Sciatic nerve (tissue), 2 donors: ENCODE data around the gene PARD3B. TPM values are rescaled to one million over a fixed set of nuclear protein-coding genes. Genes with fewer than 3 reads are reported as not detected.
A peak's percentile ranks its signal among the peaks of the same experiment; 100 is the strongest.

Experiments
- ATAC-seq: fragments of 200-7000 bp; cut with Tn5 transposase; one replicate; pipeline ENCODE4 v1.9.1; 2020; ENCODE audit warnings: mild to moderate bottlenecking, moderate library complexity
- DNase-seq: peaks from one replicate; pipeline ENCODE4 v3.0.0-alpha.2; 2020; ENCODE audit warnings: low spot score
- intact Hi-C: fragments of 100-400 bp; cut with DNase I; formaldehyde crosslinking; loops from one replicate; pipeline ENCODE4 v1.14.2; 2022
- total RNA-seq: library from RNA; stranded (reverse); fragmentation: NEBNext Ultra II Directional; extraction: Animal tissue kit (Norgen Biotek cat#: 25700); gene quantifications from one replicate; pipeline ENCODE4 v1.2.1, GENCODE V29; 2021
- donor health status: DM: no; HTN: no; CAD: no.
- donor health status: DM: no; HTN: no; CAD: no.

PARD3B gene
- total RNA-seq, 1 donor from 2014 or later = 100 TPM

DNA sequence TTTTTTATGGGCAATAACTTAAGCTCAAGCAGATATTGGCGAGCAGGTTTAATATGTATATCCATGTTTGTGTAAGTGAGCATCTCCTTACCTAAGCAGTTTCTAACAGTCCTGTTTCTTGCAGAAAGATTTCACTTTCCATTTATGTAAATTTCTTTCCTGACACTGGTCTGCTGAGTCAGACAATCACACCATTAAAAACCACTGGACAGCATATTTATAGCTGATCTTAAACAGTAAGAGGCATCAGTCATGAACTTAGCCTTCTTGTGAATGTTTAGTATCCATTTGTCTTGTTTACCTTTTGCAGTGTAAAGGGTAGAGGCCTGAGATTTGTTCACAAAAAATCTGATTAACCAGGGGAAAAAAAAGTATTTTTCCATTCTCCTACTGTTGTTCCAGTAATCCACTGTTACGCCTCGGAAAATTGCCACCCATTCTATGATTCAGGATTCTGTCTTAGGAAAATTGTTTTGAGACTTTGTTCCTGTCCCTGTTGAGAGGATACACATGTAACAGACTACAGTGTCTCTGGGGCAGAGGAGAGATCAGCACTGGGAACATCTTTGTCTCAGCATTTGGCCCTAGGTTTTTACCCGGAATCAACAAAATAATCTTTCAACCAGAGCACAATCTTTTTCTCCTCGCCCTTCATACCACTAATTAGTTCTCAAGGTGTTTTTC is 616.0 kb downstream of the PARD3B start:
- intact Hi-C loops = no loop called here
- no peak for ATAC-seq
- DNase-seq = no peak

DNA sequence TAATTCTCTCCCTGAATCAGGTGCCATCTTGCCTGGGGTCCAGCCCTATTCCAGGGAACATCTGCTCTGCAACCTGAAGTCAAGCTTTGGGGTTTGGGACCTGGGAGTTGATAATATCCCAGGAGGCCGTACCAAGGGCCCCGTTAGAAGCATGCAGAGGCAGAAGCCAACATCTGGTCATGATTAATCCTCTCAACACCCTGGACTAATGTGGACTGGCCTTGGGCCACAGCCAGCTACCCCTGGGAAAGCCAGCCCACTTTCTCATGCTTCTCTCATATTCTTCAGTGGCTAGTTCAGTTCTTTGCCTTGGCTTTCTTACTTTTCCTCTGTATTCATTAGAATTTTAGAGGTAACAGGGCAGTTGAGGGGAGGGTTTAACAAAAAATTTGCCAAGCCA is 621.5 kb downstream of the PARD3B start:
- intact Hi-C loops = no loop called here
- DNase-seq (no peak), ATAC-seq (peak; percentile 70)

DNA sequence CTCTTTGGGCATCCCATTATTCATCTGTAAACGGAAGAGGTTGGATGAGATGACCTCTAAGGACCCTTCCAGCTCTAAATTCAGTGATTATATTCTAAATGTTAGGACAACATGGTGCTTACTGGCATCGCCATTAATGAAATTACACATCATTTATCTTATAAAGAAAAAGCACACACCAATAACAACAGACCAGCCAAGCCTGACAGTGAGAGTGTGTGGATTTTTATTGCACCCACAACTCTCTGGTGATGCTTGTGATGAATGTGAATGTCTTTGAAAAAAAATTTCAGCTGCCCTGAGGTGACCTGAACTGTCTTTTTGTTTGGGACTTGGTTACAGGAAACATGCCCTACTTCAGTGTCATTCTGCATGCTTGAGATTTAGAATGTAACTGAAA is 623.7 kb downstream of the PARD3B start:
- intact Hi-C loops = no loop called here
- ATAC-seq (no peak), DNase-seq (no peak)

DNA sequence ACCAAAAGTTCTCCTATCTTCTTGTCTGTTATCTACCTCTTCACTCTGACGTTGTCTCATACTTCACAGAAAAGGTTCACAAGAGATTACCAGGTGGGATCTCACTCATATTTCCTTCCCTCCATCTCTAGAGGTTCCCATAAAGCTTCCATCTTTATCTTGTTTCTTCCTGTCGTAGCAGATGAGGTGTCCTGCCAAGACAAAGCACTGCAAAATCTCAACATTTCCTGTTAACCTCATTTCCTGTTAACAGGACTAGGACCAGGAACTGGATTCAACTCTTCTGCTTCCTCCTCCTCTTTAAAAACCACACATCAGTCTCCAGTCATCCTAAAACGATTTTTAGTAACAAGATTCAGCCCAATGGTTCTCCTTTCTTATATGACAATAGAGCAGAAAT is 624.2 kb downstream of the PARD3B start:
- ATAC-seq (no peak), DNase-seq (no peak)
- intact Hi-C loops = no loop called here

DNA sequence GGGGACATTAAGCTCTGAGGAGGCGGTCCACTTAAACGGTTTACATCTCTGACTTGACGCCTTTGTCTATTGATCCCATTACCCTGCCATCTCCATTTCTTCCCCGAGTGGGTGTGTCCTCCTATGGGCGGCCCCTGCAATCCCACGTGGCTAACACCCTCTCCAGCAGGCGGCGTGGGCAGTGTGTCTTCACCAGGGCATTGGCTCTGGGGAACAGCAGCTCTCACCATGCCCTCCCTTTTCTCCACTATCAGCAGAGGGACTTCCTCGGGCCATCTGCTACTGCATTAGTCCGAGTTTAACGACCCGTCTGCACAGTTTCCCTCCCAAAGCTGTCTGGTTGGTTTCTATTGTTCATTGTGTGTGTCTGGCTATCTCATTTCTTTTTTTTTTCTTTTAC is 625.1 kb downstream of the PARD3B start:
- ATAC-seq (no peak), DNase-seq (no peak)
- intact Hi-C loops = no loop called here

DNA sequence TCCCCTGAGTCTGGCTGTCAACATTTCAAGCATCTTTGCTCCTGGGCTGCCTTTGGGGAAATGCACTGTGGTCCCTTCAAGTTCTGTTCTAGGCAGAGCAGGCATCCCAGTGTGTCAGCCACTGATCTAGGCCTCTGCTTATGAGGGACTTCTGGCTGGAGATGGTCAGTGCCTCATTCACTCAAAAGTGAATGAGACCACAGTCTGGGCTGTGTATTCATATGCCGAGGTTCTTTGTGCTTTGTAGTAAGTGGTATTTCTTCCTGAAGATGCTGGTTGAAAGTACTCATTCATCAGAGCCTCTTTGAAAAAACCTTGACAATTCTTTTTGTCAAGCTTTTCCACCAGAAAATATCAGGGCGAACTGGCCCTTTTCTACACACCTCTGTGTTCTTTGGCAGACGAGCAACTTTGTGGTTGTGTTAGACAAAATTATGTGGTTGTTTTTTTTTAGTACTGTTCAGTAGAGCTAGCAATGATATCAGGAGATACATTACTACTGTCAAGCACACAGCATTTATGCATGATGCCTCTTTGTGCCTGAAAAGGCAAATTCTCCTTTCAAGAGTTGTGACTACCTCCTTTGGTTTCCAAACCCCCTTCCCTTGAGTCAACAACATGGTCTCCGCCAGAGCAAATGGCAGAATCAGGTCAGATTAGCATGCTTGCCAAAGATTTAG is 626.1 kb downstream of the PARD3B start:
- ATAC-seq (no peak), DNase-seq (no peak)
- intact Hi-C loops = no loop called here

DNA sequence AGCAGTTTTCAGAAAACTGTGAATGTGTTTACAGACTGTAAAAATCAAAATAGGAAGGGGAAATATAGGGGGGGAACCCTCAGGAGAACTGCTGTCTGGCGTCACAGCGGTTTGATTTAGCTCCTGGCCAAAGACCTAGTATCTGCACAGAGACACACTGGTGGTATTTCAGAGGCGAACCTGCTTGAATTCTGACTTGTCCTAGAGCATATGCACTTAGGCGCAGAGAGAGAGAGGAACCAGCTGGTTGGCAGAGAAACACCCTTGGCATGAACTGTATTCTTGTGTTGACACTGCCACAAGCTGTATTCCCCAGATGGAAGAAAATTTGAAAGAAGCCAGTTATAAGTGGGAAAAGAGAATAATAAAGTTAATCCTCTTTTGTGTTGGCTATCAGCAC is 630.6 kb downstream of the PARD3B start:
- intact Hi-C loops = no loop called here
- ATAC-seq = peak; percentile 20
- DNase-seq = no peak

DNA sequence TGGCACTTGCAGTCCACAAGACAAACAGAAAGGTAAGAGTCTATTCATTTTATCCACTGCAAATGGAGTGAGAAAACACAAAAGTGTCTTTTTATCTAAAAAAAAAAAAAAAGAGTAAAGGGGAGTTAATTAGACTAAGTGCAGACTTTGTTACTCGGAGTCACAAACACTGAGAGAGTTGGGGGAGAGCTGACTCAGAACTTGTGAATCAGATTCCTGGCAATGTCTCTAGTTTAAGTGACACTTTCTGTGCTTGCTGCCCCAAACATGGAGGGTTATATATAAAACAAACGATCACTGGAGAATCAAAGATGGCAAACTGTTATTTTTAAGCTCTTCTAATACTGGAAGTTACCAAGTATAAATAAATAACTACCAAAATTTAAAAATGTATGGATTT is 631.3 kb downstream of the PARD3B start:
- ATAC-seq (no peak), DNase-seq (no peak)
- intact Hi-C loops = no loop called here

DNA sequence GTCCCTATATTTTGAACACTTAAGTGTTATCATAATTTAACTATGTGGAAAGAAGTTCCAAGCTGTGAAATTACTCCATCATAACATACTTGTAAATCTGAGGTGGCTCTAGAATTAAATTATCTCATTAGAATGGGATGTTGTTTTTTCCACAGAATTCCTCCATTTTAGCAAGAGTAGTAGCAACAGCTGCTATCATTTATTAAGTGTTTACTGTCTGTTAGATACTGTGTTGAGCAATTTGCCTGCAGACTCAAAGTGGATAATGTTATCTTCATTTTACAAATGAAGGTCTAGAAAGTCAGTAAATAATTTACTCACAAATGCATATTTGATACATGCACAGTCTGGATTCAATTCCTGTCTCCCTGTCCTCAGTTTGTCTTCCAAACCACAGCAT is 632.3 kb downstream of the PARD3B start:
- intact Hi-C loops = no loop called here
- DNase-seq (no peak), ATAC-seq (peak; percentile 55)

DNA sequence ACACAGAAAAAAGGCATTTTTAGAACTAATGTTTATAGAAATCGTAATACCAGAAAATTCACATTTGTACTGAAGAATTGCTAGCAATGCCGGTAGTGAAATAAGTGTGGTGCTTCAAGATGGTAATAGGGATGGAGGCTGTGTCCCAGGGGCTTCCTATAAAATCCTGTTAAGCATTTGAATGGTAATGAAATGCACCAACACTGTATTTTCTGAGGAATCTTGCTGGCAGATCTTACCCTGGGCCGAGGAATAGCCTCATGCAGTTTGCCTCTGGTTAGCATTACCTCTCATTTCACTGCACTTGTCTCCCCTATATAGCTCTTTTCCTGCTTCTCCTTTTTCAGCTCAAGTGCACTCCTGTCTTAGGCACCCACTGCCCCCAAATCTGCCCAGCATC is 635.5 kb downstream of the PARD3B start:
- ATAC-seq (no peak), DNase-seq (no peak)
- intact Hi-C loops = no loop called here

DNA sequence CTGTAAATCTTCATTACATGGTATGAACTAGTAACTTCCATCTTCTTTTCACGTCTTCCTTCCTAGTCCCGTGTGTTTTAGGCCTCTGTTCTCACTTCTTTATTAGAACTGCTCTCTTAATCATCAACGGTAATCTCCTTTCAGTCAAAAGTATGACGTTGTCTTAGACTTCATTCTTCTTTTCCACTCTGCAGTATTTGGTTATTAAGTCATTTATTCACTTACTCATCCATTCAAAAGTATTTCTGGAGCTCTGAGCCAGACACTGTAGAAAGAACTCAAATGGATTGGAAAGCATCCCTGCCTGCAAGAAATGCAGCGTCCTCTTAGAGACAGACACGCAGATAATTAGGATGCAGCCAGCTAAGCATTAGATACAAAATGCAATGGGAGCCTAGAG is 642.5 kb downstream of the PARD3B start:
- ATAC-seq (no peak), DNase-seq (no peak)
- intact Hi-C loops = no loop called here

DNA sequence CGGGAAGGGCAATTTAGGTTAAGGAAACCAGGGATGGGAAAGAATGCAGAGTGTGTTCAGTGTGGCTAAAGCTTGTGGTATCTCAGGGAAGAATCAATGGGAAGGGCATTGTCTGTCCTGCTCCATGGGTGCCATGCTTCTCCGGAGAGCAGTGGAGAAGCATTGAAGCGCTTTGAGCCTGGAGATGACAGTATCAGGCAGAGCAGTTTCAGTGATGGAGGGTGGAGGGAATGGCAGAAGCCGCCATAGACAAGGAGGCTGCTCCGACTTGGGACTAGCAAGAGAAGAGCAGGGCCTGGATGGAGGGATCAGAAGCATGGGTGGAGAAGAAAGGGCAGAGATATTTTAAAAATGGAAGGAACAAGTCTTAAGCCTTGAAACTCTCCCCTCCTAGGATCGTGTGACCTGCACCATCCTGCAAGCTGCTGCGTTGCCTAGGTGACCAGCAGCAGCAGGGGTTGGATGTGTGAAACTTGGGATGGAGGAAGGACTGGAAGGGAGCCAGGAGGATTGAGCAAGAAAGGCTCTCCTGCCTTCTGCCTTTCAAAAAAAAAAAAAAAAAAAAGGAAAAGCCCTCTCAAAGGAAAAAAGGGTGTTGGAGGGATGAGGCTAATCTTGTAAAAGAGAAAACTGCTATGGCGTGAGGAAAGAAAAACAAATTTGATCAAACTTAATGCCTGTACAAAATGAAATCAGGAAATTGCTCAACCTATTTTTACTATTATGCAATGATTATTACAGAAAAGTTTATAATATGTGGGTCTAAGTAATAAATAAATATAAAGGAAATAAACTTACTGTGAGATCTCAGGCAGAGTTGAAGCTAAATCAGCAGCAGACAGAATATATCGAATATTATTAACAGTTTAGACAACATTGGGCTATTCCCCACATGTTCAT is 643.2 kb downstream of the PARD3B start:
- intact Hi-C loops = no loop called here
- peak; percentile 97 for ATAC-seq
- peak; percentile 80 for DNase-seq

DNA sequence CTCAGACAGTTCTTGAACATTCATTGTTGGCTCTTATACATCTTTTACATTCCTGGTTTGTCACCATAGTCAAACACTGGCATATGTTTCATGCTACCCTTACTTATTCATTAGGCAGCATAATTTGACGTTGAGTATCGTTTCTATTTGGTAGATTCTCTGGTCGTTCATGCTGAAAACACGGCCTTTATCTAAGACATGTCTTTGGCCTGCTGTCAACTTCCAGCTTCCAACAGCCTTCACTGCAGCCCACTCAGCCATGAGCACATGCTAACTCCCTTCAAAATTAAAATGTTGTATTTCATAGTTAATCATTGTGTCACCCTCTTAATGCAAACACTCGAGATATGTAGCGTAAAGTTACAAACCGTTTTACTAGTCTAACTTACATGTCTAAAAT is 644.0 kb downstream of the PARD3B start:
- DNase-seq (no peak), ATAC-seq (no peak)
- intact Hi-C loops = no loop called here

DNA sequence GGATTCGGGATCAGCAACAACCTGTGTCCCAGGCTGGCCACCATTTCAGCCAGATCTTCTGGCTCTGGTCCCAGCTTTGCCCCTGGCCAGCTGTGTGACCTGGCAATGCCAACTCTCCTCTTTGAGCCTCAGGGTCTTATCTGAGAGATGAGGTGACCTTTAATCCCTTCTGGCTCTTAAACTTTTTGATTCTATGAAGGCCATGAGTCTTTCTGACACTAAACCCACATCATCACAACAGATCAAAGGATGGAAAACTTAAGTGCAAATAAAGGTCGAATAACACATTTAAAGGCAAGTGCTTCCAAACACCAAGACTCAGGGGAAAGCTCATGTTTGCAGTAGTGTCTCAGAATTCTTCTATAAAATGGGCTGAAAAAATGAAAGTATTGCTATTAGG is 645.3 kb downstream of the PARD3B start:
- intact Hi-C loops = no loop called here
- DNase-seq = no peak
- no peak for ATAC-seq

DNA sequence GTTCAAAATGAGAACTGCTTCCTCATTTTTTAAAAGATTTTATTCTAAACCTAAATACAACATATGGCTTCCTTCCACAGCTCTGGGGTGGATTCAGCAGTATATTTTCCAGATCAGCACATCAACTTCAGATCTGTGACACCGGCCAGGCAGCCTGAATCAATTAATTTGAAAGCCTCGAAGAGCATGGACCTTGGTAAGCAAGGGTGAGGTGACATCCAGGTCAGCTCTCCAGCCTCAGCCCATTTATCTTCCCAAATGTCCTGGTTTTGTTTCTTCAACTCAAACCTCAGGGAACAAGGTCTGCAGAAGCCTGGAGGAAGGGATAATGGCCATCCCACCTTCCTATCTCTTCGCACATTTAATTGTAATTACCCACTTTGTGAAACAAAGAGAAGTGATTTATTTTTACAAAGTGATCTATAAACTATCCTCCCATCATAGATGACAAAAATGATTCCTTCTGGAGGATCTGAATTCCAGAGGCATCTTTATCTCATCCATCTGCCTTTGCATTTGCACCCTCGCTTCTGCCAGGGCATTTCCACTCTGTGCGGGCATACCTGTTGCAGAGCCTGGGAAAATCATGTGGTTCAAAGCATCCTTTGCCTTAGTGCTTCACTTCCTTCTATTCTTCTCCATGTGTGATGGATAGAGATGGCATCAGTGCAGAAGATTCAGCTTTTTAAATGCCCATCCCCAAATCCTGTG is 648.0 kb downstream of the PARD3B start:
- no peak for DNase-seq
- intact Hi-C loops = no loop called here
- no peak for ATAC-seq

DNA sequence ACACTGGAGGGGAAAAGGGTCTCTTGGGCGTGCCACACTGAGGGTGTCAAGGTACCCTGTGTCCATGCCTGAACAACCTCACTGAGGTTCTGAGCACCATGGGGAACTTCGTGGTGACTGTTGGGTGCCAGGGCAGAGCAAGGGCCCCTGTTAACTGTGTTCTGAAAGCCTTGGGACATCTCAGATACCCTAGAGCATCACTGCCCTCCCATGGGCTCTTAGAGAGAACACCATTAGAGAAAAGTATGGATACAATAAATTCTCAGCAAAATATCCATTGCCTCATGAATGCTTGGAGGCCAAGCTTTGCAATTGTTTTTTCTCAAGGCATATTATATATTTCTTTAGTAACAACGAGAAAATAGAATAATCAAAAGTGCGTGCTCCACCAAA is 648.6 kb downstream of the PARD3B start:
- intact Hi-C loops = no loop called here
- ATAC-seq = no peak

DNA sequence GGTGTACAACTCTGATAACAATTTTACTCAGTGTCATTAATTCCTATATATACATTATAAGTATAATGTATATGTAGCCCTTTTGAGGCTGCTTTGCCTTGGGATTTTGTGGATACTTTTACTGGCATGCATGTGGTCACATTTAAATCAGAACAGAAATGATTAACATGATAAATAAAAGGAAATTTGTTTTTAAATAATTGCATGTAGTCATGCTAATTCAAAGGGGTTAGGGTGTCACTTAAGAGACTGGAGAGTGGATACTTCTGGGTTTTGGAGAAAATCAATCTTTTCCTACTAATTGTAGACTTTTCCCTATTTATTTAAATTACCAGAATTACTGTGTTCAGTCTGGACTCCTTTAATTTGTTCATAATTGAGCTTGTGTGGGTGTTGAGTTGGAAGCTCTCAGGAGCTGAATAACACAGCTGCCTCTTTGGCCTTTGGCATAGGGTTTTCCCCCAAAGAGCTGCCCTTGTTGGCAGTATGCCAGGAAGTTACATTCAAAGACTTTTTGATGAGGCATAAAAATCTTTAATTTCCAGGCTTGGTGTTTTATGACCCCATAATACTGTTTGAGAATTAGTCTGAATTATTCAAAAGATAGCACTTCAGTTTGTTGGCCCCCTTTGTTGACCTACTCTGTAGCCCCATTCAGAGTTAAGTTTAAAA is 652.3 kb downstream of the PARD3B start:
- DNase-seq (no peak), ATAC-seq (peak; percentile 64)
- intact Hi-C loops = no loop called here

More for the DNA sequence above, 648.6 kb downstream of the PARD3B start:
- no peak for DNase-seq

DNA sequence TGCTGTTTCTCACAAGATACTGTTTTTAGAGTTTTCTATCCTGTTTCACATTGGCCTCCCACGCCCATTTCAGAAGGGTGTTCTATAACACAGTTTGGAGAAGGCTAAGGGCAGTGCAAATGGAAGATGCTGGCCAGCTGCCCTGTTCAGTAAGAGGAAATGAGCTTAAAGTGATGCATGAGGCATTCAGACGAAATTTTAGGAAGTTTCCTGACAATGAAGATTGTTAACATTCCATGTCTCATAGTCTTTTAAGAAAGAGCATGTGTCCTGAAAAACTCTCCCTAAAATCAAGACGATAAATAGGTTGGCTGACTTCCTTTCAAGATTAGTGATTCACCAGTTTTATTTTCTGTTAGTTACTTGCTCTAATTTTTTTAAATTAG is 652.9 kb downstream of the PARD3B start:
- intact Hi-C loops = no loop called here
- DNase-seq (peak; percentile 64), ATAC-seq (peak; percentile 94)
